Bronchial epithelial cell (primary cell): ENCODE results near the gene GADL1. TPM values are rescaled to one million over a fixed set of nuclear protein-coding genes. Genes with fewer than 3 reads are reported as not detected.

Experiments used
- DNase-seq: peaks from one replicate; pipeline ENCODE4 v3.0.0-alpha.2; 2010; ENCODE audit warnings: low read depth
- FAIRE-seq: peaks from 2 replicates; lab custom pipeline; 2011; peaks lifted over from hg19 to GRCh38; lab: Jason Lieb, UNC
- H3K27me3 ChIP-seq: 2 replicates; pipeline ENCODE4 v1.5.1; 2011; ENCODE audit warnings: low read length; ENCODE audit not compliant: control insufficient read depth, insufficient read depth
- H3K36me3 ChIP-seq: 2 replicates; pipeline ENCODE4 v1.5.1; 2011; ENCODE audit warnings: low read length; ENCODE audit not compliant: control insufficient read depth, insufficient read depth
- H3K4me3 ChIP-seq: 2 replicates; pipeline ENCODE4 v1.5.1; 2011; ENCODE audit warnings: mild to moderate bottlenecking, low read depth, low read length, control low read depth
- CTCF ChIP-seq: IDR thresholded peaks from 2 replicates; pipeline ENCODE4 v1.5.1; 2011; ENCODE audit warnings: mild to moderate bottlenecking, moderate library complexity, low read length, control low read depth, inconsistent platforms; ENCODE audit not compliant: insufficient read depth, severe bottlenecking
- total RNA-seq: library from RNA; depleted of rRNA; stranded (reverse); fragments of >200 nt; gene quantifications from 2 replicates; pipeline ENCODE4 v1.2.1, GENCODE V29; 2014

Gene GADL1
- total RNA-seq, 1 donor from 2014 or later = not detected

GRCh38 chr3:30695302-30696061 lies 199.0 kb downstream of the GADL1 start:
- DNase-seq = no peak
- FAIRE-seq = no peak
- peaks cover 10% of the 10 kb centered on the region for H3K36me3 ChIP-seq
- no peak for TF ChIP-seq CTCF
- H3K4me3 ChIP-seq = no peak overlapping the region
- H3K27me3 ChIP-seq = no peaks in the 10 kb centered on the region

- Histone ChIP-seq H3K36me3 (peaks cover 10% of the 10 kb centered on the region), H3K4me3 (no peak overlapping the region), H3K27me3 (no peaks in the 10 kb centered on the region)
- DNase-seq = no peak
- FAIRE-seq = no peak
- TF ChIP-seq CTCF = no peak
These were observed 199.8 kb downstream of the GADL1 start for GRCh38 chr3:30694668-30695067.

GRCh38 chr3:30694148-30694547 lies 200.3 kb downstream of the GADL1 start:
- DNase-seq (no peak), FAIRE-seq (no peak)
- H3K36me3 ChIP-seq = peaks cover 10% of the 10 kb centered on the region
- no peak overlapping the region for H3K4me3 ChIP-seq
- TF ChIP-seq CTCF = no peak
- no peaks in the 10 kb centered on the region for H3K27me3 ChIP-seq

GRCh38 chr3:30693470-30694120 lies 200.9 kb downstream of the GADL1 start:
- DNase-seq = peak; percentile 68
- FAIRE-seq = no peak

GRCh38 chr3:30692498-30693130 lies 201.8 kb downstream of the GADL1 start:
- TF ChIP-seq CTCF = no peak
- Histone ChIP-seq H3K4me3 (no peak overlapping the region), H3K36me3 (peaks cover 11% of the 10 kb centered on the region), H3K27me3 (no peaks in the 10 kb centered on the region)
- no peak for DNase-seq
- FAIRE-seq = no peak

More at GRCh38 chr3:30693470-30694120, 200.9 kb downstream of the GADL1 start:
- H3K4me3 ChIP-seq = no peak overlapping the region
- H3K27me3 ChIP-seq = no peaks in the 10 kb centered on the region
- peaks cover 11% of the 10 kb centered on the region for H3K36me3 ChIP-seq
- TF ChIP-seq CTCF = peak; percentile 61
